ENCODE results near the gene NCOA3.
"Not testable (repeated sequence)": the region's sequence is repeated elsewhere in the genome, so short reads cannot be mapped to it uniquely, and the experiment has no call there.

Gene NCOA3

DNA sequence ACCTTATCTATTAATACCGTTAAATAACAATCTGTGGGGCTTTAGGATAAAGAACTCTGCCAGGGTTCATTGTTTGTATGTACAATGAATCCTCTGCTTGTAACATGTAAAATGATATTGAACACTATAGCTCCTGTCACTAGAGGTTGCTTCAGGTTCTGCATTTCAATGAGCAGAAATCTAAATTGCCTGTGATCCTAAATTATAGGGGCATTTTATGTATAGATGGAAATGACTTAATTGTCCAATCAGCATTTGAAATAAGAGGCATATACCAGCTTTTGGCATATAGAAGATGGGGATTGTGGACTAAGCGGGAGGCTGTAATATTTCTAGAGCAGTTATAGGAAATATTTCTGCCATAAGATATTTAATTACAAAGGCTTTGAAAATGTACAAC is 2.0 kb downstream of the NCOA3 start:
- DNase-seq, result no peak
- Histone ChIP-seq H3K4me1 (no peaks in the 10 kb centered on the region), H3K36me3 (no peaks in the 10 kb centered on the region), H3K9me3 (no peaks in the 10 kb centered on the region), H3K4me3 (ENCODE audit: low read depth, low read length) (peak overlapping the region; percentile 91; the same call in 1 of the 2 replicates), H3K27me3 (no peaks in the 10 kb centered on the region)
- TF ChIP-seq, protein P1, sequence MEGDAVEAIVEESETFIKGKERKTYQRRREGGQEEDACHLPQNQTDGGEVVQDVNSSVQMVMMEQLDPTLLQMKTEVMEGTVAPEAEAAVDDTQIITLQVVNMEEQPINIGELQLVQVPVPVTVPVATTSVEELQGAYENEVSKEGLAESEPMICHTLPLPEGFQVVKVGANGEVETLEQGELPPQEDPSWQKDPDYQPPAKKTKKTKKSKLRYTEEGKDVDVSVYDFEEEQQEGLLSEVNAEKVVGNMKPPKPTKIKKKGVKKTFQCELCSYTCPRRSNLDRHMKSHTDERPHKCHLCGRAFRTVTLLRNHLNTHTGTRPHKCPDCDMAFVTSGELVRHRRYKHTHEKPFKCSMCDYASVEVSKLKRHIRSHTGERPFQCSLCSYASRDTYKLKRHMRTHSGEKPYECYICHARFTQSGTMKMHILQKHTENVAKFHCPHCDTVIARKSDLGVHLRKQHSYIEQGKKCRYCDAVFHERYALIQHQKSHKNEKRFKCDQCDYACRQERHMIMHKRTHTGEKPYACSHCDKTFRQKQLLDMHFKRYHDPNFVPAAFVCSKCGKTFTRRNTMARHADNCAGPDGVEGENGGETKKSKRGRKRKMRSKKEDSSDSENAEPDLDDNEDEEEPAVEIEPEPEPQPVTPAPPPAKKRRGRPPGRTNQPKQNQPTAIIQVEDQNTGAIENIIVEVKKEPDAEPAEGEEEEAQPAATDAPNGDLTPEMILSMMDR (IDR thresholded peaks at IDR 0.05; ENCODE audit: low read depth, low read length), result no peak

DNA sequence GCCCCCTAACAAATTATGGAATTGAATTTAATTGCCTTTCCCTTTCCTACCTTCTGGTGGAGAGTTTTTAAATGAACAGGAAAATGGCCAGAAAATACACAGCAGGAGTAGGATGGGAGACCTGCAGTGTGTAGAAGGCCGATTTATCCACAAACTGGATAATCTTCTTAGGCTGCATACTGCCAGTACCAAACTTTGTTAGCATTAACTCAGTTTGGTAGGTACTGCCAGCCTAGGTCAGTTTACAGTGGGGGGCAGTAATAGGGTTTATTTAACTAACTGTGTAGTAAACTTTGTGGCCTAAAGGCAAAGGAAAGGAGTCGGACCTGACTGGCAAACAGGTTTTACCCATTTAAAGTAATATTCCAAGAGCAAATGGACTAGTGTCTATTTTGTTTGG is 4.6 kb downstream of the NCOA3 start:
- no peaks in the 10 kb centered on the region; the same call in 1 of the 2 replicates for H3K9me3 ChIP-seq
- no peak for DNase-seq
- H3K4me3 ChIP-seq (ENCODE audit: low read depth, low read length), result no peak overlapping the region
- no peaks in the 10 kb centered on the region for H3K36me3 ChIP-seq
- TF ChIP-seq, protein P1 (IDR thresholded peaks at IDR 0.05; ENCODE audit: low read depth, low read length), result no peak
- H3K27me3 ChIP-seq, result no peaks in the 10 kb centered on the region
- H3K4me1 ChIP-seq, result no peaks in the 10 kb centered on the region

DNA sequence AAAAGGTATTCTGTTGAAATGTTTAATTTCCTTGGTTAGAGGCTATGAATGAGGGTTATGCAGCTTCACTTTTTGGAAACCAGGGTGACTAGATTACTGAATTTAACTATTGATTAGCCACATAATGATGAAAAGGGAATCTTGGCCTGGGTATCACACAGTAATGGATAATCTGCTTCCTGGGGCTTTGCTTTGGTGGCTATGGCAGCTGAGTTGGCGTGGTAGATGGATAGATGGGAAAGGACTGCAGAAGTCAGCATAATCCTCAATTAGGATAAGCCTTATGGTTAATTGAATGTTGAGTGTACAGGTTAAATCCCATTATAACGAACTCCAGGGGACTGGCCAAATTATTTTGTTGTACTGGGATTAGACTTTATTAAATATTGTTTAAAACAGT is 5.2 kb downstream of the NCOA3 start:
- no peak for DNase-seq
- TF ChIP-seq, protein P1 (IDR thresholded peaks at IDR 0.05; ENCODE audit: low read depth, low read length), result no peak
- H3K4me3 ChIP-seq (ENCODE audit: low read depth, low read length), result no peak overlapping the region
- H3K9me3 ChIP-seq, result no peaks in the 10 kb centered on the region; the same call in 1 of the 2 replicates
- H3K27me3 ChIP-seq, result no peaks in the 10 kb centered on the region
- no peaks in the 10 kb centered on the region for H3K4me1 ChIP-seq
- H3K36me3 ChIP-seq, result no peaks in the 10 kb centered on the region

DNA sequence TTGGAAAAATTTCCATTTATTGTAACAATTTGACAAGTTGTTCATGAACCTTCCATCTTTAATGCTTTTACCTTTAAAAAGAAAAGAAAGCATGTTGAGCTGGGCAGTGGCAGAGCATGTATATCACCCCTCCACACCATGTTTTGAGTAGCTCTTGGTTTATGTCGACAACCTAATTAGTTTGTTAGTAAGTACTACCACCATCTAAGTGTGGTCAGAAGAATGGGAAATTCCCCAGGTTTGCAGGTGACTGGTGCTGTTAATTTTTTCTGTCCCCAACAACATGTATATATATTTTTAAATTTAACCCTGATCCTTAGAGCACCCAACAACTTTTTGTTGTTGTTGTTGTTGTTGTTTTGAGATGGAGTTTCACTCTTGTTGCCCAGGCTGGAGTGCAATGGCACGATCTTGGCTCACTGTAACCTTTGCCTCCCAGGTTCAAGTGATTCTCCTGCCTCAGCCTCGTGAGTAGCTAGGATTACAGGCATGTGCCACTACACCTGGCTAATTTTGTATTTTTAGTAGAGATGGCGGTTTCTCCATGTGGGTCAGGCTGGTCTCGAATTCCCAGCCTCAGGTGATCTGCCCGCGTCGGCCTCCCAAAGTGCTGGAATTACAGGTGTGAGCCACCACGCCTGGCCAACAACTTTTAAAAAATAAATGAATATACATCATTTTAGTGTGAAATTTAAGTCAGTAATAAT is 5.7 kb downstream of the NCOA3 start:
- not testable (repeated sequence) for H3K9me3 ChIP-seq; DNase-seq; H3K27me3 ChIP-seq; H3K36me3 ChIP-seq; H3K4me3 ChIP-seq (ENCODE audit: low read depth, low read length); H3K4me1 ChIP-seq

DNA sequence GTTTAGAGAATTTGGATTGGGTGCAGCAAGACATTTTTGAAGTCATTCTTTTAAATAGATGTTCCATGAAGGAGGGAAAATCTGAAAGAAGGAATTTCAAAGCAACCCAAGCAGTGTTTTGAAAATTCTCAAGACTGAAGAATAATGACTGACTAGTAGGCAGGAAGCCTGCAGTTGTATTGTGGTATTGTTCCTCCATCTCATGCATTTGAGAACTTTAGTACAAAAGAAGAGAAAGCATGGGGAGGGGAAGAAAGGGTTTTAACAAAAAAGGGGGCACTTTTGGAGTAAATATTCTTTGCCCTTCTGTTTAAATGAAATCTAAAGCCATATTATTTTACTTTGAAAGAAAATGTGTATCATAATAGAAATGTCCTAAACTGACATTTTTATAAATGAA is 6.6 kb downstream of the NCOA3 start:
- no peaks in the 10 kb centered on the region for H3K4me1 ChIP-seq

DNA sequence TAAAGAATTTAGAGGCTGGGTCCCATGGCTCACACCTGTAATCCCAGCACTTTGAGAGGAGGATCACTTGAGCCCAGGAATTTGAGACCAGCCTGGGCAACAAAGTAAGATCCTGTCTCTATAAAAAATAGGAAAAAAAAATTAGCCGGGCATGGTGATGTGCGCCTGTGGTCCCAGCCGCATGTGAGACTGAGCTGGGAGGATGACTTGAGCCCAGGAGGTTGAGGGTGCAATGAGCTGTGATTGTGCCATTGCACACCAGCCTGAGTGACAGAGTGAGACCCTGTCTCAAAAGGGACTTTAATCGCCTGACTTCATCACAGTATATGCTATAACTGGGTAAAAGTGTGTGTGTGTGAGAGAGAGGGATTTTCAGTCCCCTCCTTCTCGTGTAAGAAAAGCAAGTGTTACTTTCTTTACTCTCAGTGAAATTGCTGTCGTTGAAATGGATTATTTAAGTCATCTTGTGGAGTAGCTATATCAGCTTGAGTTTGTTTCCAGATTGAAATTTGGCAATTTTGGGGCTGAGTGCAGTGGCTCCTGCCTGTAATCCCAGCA is 7.5 kb downstream of the NCOA3 start:
- no peak overlapping the region for H3K4me3 ChIP-seq (ENCODE audit: low read depth, low read length)
- TF ChIP-seq, protein P1 (IDR thresholded peaks at IDR 0.05; ENCODE audit: low read depth, low read length), result no peak
- no peaks in the 10 kb centered on the region for H3K36me3 ChIP-seq
- H3K9me3 ChIP-seq, result no peaks in the 10 kb centered on the region; the same call in 1 of the 2 replicates
- no peak for DNase-seq
- no peaks in the 10 kb centered on the region for H3K4me1 ChIP-seq
- no peaks in the 10 kb centered on the region for H3K27me3 ChIP-seq

More for the DNA sequence above, 6.6 kb downstream of the NCOA3 start:
- H3K27me3 ChIP-seq, result no peaks in the 10 kb centered on the region
- H3K9me3 ChIP-seq, result no peaks in the 10 kb centered on the region; the same call in 1 of the 2 replicates
- DNase-seq, result no peak
- H3K4me3 ChIP-seq (ENCODE audit: low read depth, low read length), result no peak overlapping the region
- TF ChIP-seq, protein P1 (IDR thresholded peaks at IDR 0.05; ENCODE audit: low read depth, low read length), result no peak
- no peaks in the 10 kb centered on the region for H3K36me3 ChIP-seq
